ENCODE data around the gene TMEM131. TPM values are rescaled to one million over a fixed set of nuclear protein-coding genes. Genes with fewer than 3 reads are reported as not detected.

The TMEM131 gene
- total RNA-seq, 1 donor from 2014 or later: 59.4 TPM

- Histone ChIP-seq H3K9me3 (ENCODE audit: low read depth) (no peaks in the 10 kb centered on the region), H3K4me3 (no peak overlapping the region), H3K4me2 (no peak overlapping the region), H3F3A (ENCODE audit: low read depth) (peaks cover 18% of the 10 kb centered on the region), H3K27me3 (no peaks in the 10 kb centered on the region), H3K9ac (no peak overlapping the region), H3K27ac (no peak overlapping the region), H3K79me2 (ENCODE audit: low read depth) (no peaks in the 10 kb centered on the region), H4K20me1 (ENCODE audit: low read depth) (no peaks in the 10 kb centered on the region), H3K36me3 (no peaks in the 10 kb centered on the region), H2AFZ (replicated peaks) (no peak overlapping the region), H3K4me1 (peaks cover 35% of the 10 kb centered on the region)
- DNase-seq (ENCODE audit: low spot score): no peak
- H3K4me1 Mint-ChIP-seq: peaks cover 12% of the 10 kb centered on the region
- H3K9me3 Mint-ChIP-seq: no peaks in the 10 kb centered on the region
- peaks cover 4% of the 10 kb centered on the region for H3K27me3 Mint-ChIP-seq (ENCODE audit: insufficient read depth, low read depth)
- no peak overlapping the region for H3K4me3 Mint-ChIP-seq
- TF ChIP-seq EZH2phosphoT487 (IDR thresholded peaks at IDR 0.05): no peak
- TF ChIP-seq EZH2 (IDR thresholded peaks at IDR 0.05): no peak
- no peak for TF ChIP-seq CTCF (IDR thresholded peaks at IDR 0.05)
- H3K27ac Mint-ChIP-seq: no peak overlapping the region
- H3K36me3 Mint-ChIP-seq: no peaks in the 10 kb centered on the region
Measured at GRCh38 chr2:98029718-98030222, 34.0 kb upstream of the TMEM131 start.

GRCh38 chr2:98028931-98029717 is 33.4 kb upstream of the TMEM131 start:
- Histone ChIP-seq H3K9ac (no peak overlapping the region), H4K20me1 (ENCODE audit: low read depth) (no peaks in the 10 kb centered on the region), H2AFZ (replicated peaks) (no peak overlapping the region), H3K4me3 (no peak overlapping the region), H3K27me3 (no peaks in the 10 kb centered on the region), H3K4me2 (no peak overlapping the region), H3K4me1 (peaks cover 28% of the 10 kb centered on the region), H3K9me3 (ENCODE audit: low read depth) (no peaks in the 10 kb centered on the region), H3F3A (ENCODE audit: low read depth) (peaks cover 18% of the 10 kb centered on the region), H3K36me3 (no peaks in the 10 kb centered on the region), H3K79me2 (ENCODE audit: low read depth) (no peaks in the 10 kb centered on the region), H3K27ac (no peak overlapping the region)
- Mint-ChIP-seq H3K4me1 (peaks cover 12% of the 10 kb centered on the region), H3K27ac (no peak overlapping the region), H3K4me3 (no peak overlapping the region), H3K36me3 (no peaks in the 10 kb centered on the region), H3K27me3 (ENCODE audit: insufficient read depth, low read depth) (peaks cover 4% of the 10 kb centered on the region), H3K9me3 (no peaks in the 10 kb centered on the region)
- DNase-seq (ENCODE audit: low spot score): no peak
- no peak for TF ChIP-seq CTCF (IDR thresholded peaks at IDR 0.05)
- no peak for TF ChIP-seq EZH2 (IDR thresholded peaks at IDR 0.05)
- no peak for TF ChIP-seq EZH2phosphoT487 (IDR thresholded peaks at IDR 0.05)

GRCh38 chr2:98028101-98028561 is 32.4 kb upstream of the TMEM131 start:
- no peaks in the 10 kb centered on the region for H3K9me3 ChIP-seq (ENCODE audit: low read depth)

More at GRCh38 chr2:98028101-98028561, 32.4 kb upstream of the TMEM131 start:
- Histone ChIP-seq H3K4me2 (peak overlapping the region; percentile 28), H4K20me1 (ENCODE audit: low read depth) (no peaks in the 10 kb centered on the region), H3F3A (ENCODE audit: low read depth) (peaks cover 18% of the 10 kb centered on the region), H3K36me3 (no peaks in the 10 kb centered on the region), H3K27me3 (no peaks in the 10 kb centered on the region), H3K79me2 (ENCODE audit: low read depth) (no peaks in the 10 kb centered on the region), H2AFZ (replicated peaks) (no peak overlapping the region), H3K27ac (no peak overlapping the region), H3K4me1 (peaks cover 24% of the 10 kb centered on the region), H3K4me3 (no peak overlapping the region), H3K9ac (no peak overlapping the region)
- H3K9me3 Mint-ChIP-seq: peaks cover under 1% of the 10 kb centered on the region
- H3K27me3 Mint-ChIP-seq (ENCODE audit: insufficient read depth, low read depth): peaks cover 4% of the 10 kb centered on the region
- DNase-seq (ENCODE audit: low spot score): peak; percentile 79
- H3K27ac Mint-ChIP-seq: peak overlapping the region; percentile 11
- H3K36me3 Mint-ChIP-seq: no peaks in the 10 kb centered on the region
- TF ChIP-seq EZH2phosphoT487 (IDR thresholded peaks at IDR 0.05): no peak
- TF ChIP-seq EZH2 (IDR thresholded peaks at IDR 0.05): no peak
- no peak for TF ChIP-seq CTCF (IDR thresholded peaks at IDR 0.05)
- H3K4me1 Mint-ChIP-seq: peaks cover 12% of the 10 kb centered on the region
- H3K4me3 Mint-ChIP-seq: no peak overlapping the region
